GM18870 (cell line): ENCODE results near the gene DLL1.

ENCODE experiments used
- ATAC-seq: cut with Tn5 transposase; IDR thresholded peaks from one replicate; pipeline ENCODE4 v1.9.1; 2021; ENCODE audit warnings: moderate library complexity; ENCODE audit not compliant: unreplicated experiment

Gene DLL1

DNA sequence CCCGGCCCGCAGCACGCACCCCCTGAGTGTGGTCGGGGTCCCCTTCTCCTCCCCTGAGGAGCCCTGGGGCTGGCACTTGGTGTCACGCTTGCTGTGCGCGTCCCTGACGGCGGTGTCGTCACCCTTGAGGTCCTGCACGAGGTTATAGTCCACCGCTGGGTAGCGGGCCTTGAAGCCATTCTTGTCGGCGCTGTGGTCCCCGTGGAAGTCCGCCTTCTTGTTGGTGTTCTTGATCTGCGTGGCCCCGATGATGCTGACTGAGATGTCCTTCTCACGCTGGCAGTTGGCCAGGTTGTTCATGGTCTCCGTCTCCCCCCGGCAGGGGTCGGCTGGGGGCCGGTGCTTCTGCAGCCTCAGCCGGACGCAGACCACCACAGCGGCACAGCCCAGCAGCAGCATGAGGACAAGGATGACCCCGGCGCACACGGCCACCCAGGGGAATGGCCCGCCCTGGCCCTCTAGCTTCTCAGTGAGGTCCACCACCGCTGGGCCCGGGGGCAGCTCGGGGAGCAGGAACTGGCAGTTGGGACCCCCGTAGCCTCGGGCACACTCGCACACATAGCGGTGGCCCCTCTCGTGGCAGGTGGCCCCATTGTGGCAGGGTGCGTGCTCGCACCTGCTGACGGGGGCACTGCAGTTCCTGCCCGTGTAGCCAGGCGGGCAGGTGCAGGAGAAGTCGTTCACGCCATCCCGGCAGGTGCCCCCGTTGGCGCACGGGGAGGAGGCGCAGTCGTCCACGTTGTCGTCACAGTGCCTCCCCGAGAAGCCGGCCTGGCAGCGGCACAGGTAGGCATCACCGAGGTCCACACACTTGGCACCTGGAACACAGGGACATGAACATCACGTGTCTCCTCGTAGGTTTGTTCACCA lies 7.4 kb downstream of the DLL1 start:
- ATAC-seq: no peak

DNA sequence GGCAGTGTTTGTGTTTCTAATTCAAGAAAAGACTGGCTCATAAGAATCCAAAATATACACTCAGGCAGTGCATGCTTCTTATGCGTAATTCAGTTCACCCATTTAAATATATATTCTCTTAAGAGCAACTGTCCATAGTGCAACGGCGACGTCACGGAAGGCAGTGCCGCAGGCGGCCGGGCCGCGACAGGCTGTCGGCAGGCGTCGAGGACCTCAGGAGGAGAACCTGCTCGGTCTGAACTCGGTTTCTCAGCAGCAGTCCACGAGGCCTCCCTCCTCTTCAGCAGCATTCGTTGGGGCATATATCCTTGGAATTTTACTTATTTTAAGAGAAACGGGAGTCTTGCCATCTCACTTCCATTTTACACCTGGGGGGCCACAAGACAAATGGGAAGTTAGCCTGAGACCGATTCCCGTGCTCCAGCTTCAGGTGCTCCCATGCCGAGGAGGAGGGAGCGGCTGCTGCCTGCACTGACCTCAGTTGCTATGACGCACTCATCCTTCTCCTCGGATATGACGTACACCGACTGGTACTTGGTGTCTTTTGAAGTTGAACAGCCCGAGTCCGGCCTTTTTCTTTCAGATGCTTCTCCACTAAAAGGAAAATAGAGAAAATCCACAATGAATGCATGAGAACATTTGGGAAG lies 8.2 kb downstream of the DLL1 start:
- ATAC-seq: no peak

DNA sequence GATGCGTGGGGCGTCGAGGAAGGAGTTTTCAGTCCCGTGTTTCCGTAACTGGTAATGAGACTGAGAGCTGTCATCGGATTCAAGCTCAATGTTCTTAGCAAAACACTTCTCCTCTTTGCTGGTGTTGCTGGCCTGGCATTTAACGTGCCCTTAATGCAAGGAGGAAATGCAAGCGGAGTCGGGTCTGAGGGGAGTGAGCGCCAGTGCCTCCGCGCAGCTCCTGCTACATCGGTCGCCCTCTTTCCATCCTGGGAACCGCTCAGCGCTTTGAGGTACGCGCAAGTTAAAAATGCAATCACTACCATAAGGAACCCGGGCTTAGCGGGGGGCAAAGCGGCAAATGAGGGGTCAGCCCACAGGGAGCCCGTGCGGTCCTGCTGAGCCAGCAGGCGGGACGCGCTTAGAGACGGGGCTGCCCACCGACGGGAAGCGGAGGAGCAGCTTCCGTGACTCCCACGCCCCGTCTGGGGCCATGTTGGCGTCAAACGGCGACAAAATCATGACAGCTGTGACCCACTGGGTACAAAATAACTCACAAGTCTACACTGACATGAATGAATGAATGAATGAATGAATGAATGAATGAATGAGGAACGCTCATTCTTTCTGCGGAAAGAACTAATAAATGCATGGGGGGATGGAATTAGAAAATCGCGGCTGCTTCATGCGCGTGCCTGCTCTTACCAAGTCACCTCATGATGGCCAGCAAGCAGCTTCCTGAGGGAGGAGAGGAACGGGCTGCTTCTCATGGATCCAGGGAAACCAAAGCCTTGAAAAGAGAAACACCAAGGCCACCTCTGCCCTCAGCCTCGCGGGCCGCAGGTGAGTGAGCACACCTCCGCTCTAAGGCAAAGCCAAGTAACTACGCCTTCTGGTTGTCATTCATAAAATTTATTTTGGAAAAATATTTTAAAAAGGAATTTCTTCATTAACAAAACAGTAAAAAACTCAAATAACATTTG lies 9.3 kb downstream of the DLL1 start:
- no peak for ATAC-seq

DNA sequence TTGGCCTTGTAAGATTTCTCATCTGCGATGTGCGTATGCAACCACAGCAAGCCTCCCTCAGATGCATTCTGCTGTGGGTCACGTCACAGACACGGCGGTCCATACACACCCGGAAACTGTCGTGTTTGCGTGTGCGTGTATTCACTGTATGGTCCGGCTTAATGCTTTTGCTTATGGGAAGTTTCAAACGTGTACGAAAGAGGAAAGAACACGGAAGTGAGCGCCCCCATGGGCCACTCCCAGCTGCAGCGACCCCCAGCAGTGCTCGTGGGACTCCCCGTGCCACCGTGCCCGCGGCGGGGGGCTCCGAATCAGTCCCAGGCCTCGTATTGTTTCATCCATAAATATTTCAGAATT lies 10.2 kb downstream of the DLL1 start:
- no peak for ATAC-seq

DNA sequence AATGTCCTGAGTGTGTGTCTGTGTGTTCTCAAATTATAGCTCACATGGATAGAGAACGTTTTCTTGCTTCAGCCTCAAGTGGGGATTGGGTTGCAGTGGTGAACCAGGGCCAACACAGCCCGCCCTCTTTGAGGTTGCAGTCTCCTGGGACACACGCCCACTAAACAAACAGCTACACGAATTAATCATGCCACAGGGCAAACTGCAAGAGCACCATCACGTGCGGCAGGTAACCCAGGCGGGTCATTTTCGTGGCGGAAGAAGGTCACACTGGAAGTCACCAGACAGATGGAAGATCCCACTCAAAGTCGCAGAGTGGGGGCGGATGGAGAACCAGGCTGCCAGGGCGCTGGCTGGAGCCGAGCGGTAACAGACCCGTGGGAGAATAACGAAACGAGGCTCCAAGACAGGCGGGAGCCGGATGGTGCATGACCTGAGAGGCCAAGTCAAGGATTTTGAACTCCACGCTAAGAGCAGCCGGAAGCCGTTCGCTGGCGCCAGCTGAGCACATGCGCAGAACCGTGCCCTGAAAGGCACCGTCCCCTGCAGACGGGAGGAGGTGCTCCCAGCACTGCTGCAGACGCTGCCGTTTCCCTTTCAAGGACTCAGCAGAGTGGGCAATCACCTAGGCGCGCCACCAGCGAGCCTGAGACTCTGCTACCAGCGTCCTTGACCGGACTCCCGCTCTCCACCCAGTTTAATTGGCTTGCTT lies 10.7 kb downstream of the DLL1 start:
- no peak for ATAC-seq

DNA sequence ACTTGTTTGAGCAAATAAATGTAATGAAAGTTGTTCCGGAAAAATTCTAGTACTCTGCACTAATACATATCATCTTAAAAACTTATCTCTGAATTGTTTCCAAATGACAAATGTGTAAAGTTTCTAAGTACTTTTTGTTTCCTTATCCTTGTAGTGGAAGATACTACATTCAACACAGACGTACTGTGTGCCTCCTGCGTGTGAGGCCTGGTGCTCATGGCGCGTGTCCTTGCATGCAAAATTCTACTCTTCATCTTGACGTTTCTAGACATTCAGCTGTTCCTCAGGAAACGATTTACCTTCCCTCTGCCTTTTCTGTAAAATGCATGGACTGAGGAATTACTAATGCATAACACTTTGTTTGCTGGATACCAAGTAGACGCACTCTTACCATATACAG lies 11.5 kb downstream of the DLL1 start:
- ATAC-seq: no peak

DNA sequence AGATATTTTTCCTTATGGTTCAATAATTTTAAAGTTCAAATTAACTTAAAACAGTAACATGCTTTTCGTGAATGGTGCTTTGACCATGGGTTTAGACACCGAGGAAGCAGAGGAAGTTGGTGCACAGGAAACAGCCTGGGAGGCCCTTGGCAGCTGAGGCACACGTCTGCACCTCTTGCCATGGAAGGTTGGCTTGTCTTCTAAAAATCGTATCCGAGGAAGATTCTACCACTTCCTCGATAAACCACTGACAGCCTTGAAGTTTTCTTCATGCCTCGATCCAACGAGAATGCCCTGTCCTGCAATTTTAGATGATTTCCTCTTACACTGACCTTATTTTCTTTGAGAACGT lies 12.2 kb downstream of the DLL1 start:
- no peak for ATAC-seq

DNA sequence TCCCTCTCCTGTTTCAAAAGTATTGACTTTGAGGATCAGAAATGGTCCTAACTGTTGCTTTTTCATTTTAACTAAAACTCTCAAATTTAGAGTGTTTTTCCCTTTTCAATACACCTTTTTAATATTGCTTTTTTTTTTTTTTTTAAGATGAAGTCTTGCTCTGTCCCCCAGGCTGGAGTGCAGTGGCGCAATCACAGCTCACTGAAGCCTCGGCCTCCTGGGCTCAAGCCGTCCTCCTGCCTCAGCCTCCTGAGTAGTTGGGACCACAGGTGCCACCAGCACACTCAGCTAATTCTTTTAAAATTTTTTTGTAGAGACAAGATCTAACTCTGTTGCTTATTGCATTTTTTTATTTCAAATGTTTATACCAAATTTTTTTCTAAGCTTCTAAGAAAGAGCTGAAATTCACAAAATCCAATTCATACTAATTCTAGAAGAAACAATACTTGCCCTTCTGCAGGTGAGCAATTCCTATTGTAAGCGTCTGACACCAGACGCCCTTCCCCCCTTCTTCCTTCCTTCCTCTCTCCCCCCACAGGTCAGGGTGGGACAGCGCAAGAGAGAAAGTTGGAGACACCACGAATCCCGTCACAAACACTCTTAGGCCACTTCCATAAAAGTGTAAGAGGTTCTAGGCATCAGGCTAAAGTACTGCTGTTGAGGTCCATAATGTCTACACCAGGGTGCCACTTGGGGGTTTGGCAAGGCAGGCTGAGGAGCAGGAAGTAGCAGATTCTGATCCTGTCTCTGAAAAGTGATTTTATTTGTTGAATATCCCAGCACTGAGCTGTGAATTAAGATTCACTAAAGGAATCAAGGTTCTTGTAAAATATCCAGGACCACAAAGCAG lies 12.8 kb downstream of the DLL1 start:
- no peak for ATAC-seq

DNA sequence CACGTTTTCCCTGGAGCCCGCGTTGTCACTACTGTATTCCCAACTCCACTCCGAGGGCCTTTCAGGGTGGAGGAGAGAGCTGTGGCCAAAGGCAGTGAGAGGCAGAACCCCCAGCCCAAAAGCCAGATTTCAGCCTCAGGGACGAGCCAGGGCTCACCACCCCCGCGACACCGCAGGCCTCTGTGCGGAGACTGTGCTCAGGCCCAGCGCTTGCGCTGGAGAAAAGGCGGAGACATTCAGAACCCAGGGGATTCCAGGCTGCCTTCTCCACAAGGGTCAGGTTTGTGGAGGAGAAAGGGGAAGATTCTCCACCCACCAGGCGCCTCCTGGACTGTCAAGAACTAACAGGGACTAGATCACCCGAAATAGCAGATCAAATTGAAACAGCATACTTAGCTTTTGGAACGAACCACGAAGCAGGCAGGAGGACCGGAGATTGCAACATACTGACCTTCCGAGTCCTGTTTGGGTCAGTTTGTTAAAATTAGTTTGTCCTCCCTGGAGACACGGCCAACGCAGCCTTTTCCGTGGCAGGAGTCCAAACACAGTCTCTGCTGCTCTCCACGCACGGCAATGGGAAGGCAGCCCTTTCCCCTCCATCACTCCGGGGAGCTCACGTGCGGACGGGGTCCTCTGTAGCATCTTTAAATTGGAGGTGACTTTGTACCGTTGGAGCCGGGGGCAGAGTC lies 14.4 kb downstream of the DLL1 start:
- no peak for ATAC-seq

DNA sequence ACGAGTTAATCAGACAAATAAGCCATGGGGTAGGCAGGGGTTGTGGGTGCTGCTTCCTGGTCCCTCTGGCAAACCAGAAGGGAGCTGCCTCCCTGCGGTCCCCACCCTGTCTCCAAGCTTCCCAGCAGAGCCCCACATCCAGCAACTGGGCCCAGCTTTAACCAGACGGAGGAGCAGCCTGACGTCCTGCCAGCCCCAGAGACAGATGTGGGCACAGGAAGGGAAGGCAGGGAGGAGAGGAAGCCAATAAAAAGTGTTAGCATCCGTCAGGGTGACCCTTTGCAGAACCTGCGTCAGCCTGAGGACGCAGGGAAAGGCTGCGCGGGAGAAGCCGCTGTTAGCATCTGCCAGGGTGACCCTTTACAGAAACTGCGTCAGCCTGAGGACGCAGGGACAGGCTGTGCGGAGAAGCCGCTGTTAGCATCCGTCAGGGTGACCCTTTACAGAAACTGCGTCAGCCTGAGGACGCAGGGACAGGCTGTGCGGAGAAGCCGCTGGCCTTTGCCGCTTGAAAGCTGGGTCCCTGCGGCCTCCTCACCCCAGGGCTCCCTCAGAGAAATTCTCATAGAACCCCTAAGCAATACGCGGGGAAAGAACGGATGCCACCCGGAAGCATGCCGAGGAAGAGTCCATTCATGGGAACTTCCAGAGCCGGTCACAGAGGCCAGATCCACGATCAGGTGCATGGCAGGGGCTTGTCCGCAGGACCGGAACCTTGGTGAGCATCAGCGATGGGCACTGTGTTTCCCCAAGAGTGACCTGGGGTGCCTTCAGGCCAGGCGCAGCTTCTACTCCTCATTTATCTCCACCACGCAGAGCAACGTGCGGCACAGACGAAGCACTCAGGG lies 15.9 kb downstream of the DLL1 start:
- no peak for ATAC-seq

DNA sequence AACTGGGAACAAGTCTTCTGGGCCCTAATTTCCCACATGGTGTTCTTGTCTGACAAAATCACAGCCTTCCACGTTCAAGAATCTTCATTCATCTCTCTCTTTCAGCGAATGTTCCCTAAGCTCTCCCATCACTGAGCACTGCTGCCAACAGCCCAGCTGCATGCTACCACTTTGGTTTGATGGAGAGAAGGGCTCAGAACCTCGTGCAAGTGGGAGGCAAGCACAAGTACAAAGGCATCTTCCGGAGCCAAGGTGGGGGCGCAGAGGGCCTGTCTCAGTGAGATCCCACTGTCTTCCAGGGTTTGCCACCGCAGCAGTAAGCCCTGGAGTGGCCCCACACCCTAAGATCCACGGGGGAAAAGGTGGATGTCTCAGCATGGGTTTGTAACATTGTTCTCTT lies 17.2 kb downstream of the DLL1 start:
- ATAC-seq: no peak

DNA sequence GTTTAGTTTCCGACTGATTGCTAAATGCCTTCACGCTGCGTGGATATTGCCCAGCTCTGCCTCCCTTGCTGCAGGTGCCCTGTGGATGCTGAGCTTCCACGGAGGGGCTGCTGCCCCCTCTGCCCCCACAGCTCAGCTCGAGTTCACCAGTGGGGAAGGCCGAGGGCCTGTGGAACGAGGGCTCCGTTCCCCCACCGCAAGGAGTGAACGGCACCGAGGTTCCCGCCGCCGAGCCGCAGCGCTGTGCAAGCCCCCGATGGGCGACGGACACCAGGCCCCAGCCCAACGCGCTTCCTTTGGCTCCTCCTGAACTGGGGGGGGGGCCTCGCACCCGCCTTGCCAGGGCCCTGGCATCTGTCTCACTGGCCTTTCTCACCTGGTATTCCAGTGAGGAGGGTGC lies 17.7 kb downstream of the DLL1 start:
- no peak for ATAC-seq

DNA sequence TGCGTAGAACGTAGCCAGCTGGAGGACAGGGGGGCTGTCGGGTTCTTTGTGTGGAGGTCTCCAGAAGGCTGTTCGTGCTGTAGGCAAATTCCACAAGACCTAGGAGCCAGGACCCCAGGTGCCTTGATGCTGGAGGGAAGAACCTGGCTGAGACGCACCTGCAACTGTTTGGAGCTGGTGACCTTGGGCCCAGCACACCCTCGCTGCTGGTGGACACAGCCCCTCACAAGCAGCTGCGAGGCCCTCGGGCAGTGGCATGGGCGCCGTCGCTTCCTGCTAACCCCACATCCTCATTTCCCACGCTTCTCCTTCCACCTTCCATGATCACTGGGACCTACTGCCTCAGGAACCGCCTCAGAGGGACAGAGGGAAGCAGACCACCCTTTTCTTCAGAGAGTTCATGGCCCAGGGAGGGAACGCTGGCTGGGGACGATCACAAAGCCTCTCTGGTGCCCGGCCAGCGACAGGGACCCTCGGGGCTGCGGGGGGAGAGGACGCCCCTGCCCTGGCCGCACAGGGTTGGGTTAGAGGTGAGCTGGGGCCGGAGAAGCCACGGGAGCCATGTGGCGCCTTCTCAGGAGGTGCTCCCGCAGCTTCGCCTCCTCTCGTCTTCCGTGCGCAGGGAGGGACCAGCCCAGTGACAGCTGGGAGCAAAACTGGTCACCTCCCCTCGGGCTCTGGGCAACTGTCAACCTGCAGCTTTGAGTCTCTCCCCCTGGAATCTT lies 18.4 kb downstream of the DLL1 start:
- no peak for ATAC-seq

DNA sequence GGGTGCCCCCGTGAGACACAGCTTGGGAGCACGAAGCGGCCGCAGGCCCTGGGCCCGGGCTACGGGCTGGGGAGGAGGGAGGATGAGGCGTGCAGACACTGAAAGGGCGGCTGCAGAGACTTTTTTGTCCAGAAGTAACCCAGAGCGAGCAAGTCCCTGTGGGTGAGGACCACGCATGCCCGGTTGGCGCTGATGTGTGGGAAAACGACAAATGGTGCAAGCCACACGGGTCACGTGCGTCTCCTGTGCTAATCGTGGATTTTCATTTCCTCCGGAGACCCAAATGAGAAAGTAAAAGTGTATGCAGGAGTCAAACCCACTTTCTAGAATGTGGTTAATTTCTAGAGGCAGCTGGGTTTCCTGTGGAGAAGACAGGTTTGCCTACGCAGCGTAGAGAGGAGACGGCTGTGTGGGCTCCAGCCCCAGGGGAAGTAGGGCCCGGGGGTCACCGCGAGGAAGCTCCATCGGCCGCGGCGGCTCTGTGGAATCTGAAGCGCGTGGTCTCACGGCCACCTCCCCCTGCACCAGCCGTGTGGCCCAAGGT lies 19.0 kb downstream of the DLL1 start:
- ATAC-seq: peak; percentile 94

DNA sequence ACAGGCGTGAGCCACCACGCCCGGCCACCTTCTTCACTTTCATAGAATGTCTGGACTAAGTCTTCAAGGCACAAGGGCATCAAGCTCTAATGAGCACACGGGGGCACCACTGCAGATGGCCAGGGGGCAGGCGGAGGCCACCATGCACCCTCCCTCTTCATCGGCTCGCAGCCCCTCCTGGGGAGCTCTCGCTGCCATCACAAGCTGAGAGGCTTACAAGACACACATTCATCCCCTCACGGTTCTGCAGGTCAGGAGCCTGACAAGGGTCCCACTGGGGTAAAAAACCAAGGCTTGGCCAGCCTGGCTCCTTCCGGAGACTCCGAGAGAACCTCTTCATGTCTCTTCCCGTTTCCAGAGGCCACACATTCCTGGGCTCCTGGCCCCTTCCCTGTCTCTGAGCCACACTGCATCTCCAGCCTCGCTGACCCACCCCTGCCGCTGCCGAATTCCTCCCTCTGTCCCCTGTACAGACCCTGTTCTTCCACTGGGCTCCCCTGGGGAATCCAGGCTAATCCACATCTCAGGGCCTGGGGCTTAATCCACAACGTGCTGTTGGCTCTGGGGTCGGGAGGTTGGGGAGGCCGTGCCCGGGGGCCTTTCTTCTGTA lies 19.8 kb downstream of the DLL1 start:
- ATAC-seq: no peak

DNA sequence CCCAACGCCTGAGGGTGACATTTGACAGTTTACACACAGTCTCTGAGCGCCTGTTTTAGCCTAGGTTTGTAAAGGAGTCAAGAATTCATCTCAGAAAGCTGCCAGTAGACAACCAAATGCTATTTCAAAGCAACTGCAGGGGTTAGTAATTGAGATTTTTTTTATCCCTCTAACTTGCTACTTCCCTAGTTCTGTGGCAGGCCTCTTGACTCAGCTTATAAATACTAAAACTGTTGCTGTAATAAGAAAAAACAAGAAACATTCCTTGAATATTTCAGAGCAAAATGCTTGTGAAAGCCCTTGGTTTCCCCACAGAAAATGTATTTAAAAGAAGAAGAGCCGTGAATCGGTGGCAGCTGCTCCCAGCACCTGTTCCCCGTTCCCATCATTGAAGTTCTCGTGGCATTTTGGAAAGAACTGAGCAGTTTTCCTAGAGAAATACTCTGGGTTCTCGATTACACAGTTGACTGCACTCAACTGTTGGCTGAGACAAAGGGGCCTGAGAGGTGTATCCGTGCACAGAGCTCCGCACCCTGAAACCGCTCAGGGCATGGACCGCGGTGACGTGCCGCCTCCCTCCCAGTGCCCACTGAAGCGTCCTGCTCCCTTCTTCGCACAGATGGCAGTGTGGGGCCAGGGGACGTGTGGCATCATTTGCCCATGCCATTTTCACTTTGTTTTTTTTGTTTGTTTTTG lies 20.9 kb downstream of the DLL1 start:
- no peak for ATAC-seq
